ENCODE data around the gene CACNA2D1. TPM values are rescaled to one million over a fixed set of nuclear protein-coding genes. Genes with fewer than 3 reads are reported as not detected.

Gene CACNA2D1
- total RNA-seq, 1 experiment from 2014 or later, result 36.2 TPM

GRCh38 chr7:82244947-82245517 is 198.5 kb downstream of the CACNA2D1 start:
- Histone ChIP-seq H2AFZ (ENCODE audit: low read length) (no peak overlapping the region), H3K79me1 (ENCODE audit: insufficient read depth, low read depth, low read length, poor library complexity, severe bottlenecking) (no peaks in the 10 kb centered on the region), H3K14ac (ENCODE audit: insufficient read depth, low read length) (no peak overlapping the region), H4K8ac (replicated peaks; ENCODE audit: insufficient read length, low read depth, low read length) (no peak overlapping the region), H3T11ph (ENCODE audit: low read length) (no peak overlapping the region), H3K4me2 (ENCODE audit: insufficient read depth, insufficient read length, low read length) (no peak overlapping the region), H2BK20ac (ENCODE audit: low read depth, low read length, poor library complexity, severe bottlenecking) (no peak overlapping the region), H2BK12ac (ENCODE audit: insufficient read length, low read depth, low read length) (no peak overlapping the region), H4K5ac (ENCODE audit: insufficient read length, low read depth, low read length) (no peak overlapping the region), H3K9ac (ENCODE audit: extremely low read depth, insufficient read length, low read length) (no peak overlapping the region), H2BK5ac (ENCODE audit: insufficient read length, low read length) (no peak overlapping the region), H3K4me1 (ENCODE audit: insufficient read depth, low read length) (no peaks in the 10 kb centered on the region), H3K79me2 (ENCODE audit: insufficient read depth, low read length) (no peaks in the 10 kb centered on the region), H2BK120ac (ENCODE audit: low read depth, low read length, poor library complexity, severe bottlenecking) (no peak overlapping the region), H3K18ac (ENCODE audit: insufficient read length, low read depth, low read length) (no peak overlapping the region), H4K91ac (ENCODE audit: insufficient read length, low read depth, low read length) (no peak overlapping the region), H3K9me3 (ENCODE audit: control insufficient read depth, low read depth, low read length) (no peaks in the 10 kb centered on the region), H2BK15ac (ENCODE audit: low read depth, low read length) (no peak overlapping the region), H3K4ac (ENCODE audit: low read depth, low read length) (no peak overlapping the region), H2AK5ac (ENCODE audit: insufficient read length, low read length) (no peak overlapping the region), H4K20me1 (ENCODE audit: control insufficient read depth, insufficient read depth, insufficient read length) (no peaks in the 10 kb centered on the region), H3K27me3 (ENCODE audit: insufficient read depth, low read length) (no peaks in the 10 kb centered on the region), H3K56ac (ENCODE audit: insufficient read length, low read depth, low read length) (no peak overlapping the region), H3K27ac (ENCODE audit: insufficient read length, low read depth, low read length) (no peak overlapping the region), H3K23me2 (ENCODE audit: insufficient read length, low read depth, low read length, poor library complexity, severe bottlenecking) (no peaks in the 10 kb centered on the region), H3K23ac (ENCODE audit: insufficient read length, low read depth, low read length) (no peak overlapping the region)
- Mint-ChIP-seq H3K36me3 (ENCODE audit: insufficient read depth in 1 of 3, low read depth in 3 of 3) (no peaks in the 10 kb centered on the region), H3K4me3 (no peak overlapping the region), H3K27ac (no peak overlapping the region), H3K9me3 (no peaks in the 10 kb centered on the region), H3K27me3 (ENCODE audit: low read depth) (no peaks in the 10 kb centered on the region), H3K4me1 (peaks cover 5 to 11% of the 10 kb centered on the region in 2 experiments; a peak in 2 of 4 replicates)
- DNase-seq, result no peak
- WGBS (ENCODE audit: extremely low coverage, insufficient read length, low lambda C conversion rate), result no CpG with 5 or more reads among the region's 3 CpGs
- no peak for TF ChIP-seq CTCF (conservative IDR thresholded peaks at IDR 0.05)
